Esophagus squamous epithelium (tissue), 5 donors: Measurements from ENCODE around the gene SPO11. TPM values are rescaled to one million over a fixed set of nuclear protein-coding genes. Genes with fewer than 3 reads are reported as not detected.

Source experiments
- DNase-seq: peaks from one replicate; lab custom pipeline; 2025; lab: John Stamatoyannopoulos, UW
- H3K27ac ChIP-seq, 4 donors: fragments of 200-600 bp; sonication (generic); one replicate each; pipeline ENCODE4 v1.5.1; 2016 to 2019; ENCODE audit warnings: mild to moderate bottlenecking in 1 of 4
- H3K27me3 ChIP-seq, 4 donors: fragments of 200-600 bp; sonication (generic); 1 replicate in 3 of 4; 2 replicates in 1 of 4; pipeline versions ENCODE4 v1.5.1 to v1.6.0; 2017 to 2021; ENCODE audit warnings: antibody characterized with exemption in 1 of 4
- H3K36me3 ChIP-seq, 3 donors: fragments of 200-600 bp; sonication (generic); one replicate each; pipeline ENCODE4 v1.5.1; 2016 to 2019
- H3K4me1 ChIP-seq, 3 donors: fragments of 200-600 bp; sonication (generic); one replicate each; pipeline ENCODE4 v1.5.1; 2017 to 2019
- H3K4me3 ChIP-seq, 4 donors: fragments of 200-600 bp; sonication (generic); 1 replicate in 3 of 4; 2 replicates in 1 of 4; pipeline ENCODE4 v1.5.1; 2016 to 2019; ENCODE audit warnings: mild to moderate bottlenecking in 2 of 4, moderate library complexity in 1 of 4
- H3K9me3 ChIP-seq, 3 donors: fragments of 200-600 bp; sonication (generic); one replicate each; pipeline ENCODE4 v1.5.1; 2016 to 2019
- POLR2A ChIP-seq, 4 donors: fragments of 450-650 bp; IDR thresholded peaks; one replicate each; pipeline ENCODE4 v1.6.1; 2017; ENCODE audit warnings: antibody characterized with exemption in 4 of 4, mild to moderate bottlenecking in 4 of 4, moderate library complexity in 3 of 4
- WGBS, 2 donors: methylation state at CpG; one replicate each; pipeline ENCODE4 v1.1.5; 2018; 5-methylcytosine and 5-hydroxymethylcytosine counted together
- intact Hi-C: fragments of 100-400 bp; cut with DNase I; formaldehyde crosslinking; loops from one replicate; pipeline ENCODE4 v1.15.0; 2022
- total RNA-seq, 4 donors: library from RNA; depleted of rRNA; stranded (reverse); fragments of >200 nt; gene quantifications; one replicate each; pipeline ENCODE4 v1.1.0, GENCODE V29; 2016
- TF ChIP-seq, protein P1 (sequence below), 6 experiments: fragments of 450-650 bp in 4 of 6; fragments of 200-600 bp in 2 of 6; sonication (generic) in 2 of 6; IDR thresholded peaks; one replicate each; pipeline ENCODE4 v1.5.1; 2016 to 2019; ENCODE audit warnings: antibody characterized with exemption in 6 of 6, mild to moderate bottlenecking in 4 of 6, moderate library complexity in 4 of 6
- donor health status: DM: yes; HTN: yes; CAD: no.

Gene SPO11
- total RNA-seq, 4 donors from 2014 or later = not detected

DNA sequence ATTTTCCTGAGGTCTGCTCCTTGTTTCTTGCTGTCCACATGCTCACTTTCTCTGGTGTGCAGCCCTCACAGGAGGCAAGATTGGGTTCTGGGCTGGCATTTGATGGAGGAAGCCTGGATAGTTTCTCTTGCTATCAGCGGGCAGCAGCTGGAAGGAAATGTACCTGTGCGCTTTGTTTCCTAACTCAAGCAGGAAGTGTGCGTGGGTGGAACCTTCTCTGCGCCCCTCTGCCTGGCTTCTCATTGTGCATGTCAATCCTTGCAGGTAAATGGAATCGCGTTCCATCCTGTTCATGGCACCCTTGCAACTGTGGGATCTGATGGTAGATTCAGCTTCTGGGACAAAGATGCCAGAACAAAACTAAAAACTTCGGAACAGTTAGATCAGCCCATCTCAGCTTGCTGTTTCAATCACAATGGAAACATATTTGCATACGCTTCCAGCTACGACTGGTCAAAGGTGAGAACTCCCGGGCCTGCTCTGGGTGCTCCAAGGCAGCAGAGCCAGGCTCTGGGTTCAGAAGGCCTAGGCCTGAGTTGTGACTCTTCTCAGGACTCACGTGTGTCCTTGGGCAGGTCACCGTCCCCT, 44.8 kb downstream of the SPO11 start:
- Histone ChIP-seq H3K27me3 (no peaks in the 10 kb centered on the region), H3K36me3 (peaks cover 0 to 74% (median 16%) of the 10 kb centered on the region in 3 donors), H3K9me3 (no peaks in the 10 kb centered on the region), H3K4me1 (no peaks in the 10 kb centered on the region), H3K4me3 (no peak overlapping the region), H3K27ac (peak overlapping the region in 1 of 4 donors; percentile 65)
- intact Hi-C loops = no loop called here
- DNase-seq = no peak
- 56 to 81% methylated on average over 6 to 10 of the region's 12 CpGs for WGBS, 2 donors
- TF ChIP-seq POLR2A (IDR thresholded peaks at IDR 0.05) = no peak
- TF ChIP-seq, protein P1, sequence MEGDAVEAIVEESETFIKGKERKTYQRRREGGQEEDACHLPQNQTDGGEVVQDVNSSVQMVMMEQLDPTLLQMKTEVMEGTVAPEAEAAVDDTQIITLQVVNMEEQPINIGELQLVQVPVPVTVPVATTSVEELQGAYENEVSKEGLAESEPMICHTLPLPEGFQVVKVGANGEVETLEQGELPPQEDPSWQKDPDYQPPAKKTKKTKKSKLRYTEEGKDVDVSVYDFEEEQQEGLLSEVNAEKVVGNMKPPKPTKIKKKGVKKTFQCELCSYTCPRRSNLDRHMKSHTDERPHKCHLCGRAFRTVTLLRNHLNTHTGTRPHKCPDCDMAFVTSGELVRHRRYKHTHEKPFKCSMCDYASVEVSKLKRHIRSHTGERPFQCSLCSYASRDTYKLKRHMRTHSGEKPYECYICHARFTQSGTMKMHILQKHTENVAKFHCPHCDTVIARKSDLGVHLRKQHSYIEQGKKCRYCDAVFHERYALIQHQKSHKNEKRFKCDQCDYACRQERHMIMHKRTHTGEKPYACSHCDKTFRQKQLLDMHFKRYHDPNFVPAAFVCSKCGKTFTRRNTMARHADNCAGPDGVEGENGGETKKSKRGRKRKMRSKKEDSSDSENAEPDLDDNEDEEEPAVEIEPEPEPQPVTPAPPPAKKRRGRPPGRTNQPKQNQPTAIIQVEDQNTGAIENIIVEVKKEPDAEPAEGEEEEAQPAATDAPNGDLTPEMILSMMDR (IDR thresholded peaks at IDR 0.05) = no peak

DNA sequence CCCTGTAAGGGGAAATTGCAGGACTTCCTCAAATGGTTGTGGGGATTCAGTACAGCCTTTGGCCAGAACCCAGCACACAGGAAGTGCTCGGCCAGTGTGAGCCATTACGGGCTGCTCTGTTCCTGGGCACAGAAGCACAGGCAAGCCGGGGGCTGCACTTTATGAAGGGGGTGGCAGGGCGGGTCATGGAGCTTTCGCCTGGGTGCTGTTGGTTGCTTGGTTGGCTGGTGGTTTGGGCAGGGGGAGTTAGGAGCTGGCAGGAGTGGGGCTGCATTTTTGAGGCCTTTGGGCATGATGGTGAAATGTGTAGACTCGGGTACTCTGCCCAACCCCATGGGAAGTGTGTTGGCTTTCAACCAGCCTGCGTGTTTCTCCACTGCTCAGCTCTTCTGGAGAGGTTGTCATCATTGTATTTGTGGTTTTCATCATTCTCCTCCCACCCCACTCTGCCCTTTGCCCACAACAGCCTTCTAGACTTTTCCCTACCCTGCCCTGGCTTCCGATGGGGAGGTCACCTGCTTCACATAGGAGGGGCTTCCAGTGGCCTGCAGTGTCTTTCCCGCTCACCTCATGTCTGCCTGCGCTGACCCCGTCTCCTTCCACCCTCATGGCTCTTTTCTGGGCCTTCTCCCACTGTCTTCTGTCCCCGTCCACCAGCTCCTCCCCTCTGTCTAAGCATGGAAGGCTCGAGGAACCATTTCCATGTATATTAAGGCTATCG, 45.5 kb downstream of the SPO11 start:
- DNase-seq = no peak
- Histone ChIP-seq H3K4me1 (no peaks in the 10 kb centered on the region), H3K27ac (peak overlapping the region; percentile 1 to 65 (median 30)), H3K36me3 (peaks cover 3 to 67% (median 10%) of the 10 kb centered on the region in 3 donors), H3K4me3 (peak overlapping the region in 1 of 4 donors; percentile 8), H3K9me3 (no peaks in the 10 kb centered on the region), H3K27me3 (no peaks in the 10 kb centered on the region)
- WGBS, 2 donors = 83% methylated on average over 9 to 12 of the region's 14 CpGs
- intact Hi-C loops = no loop called here
- TF ChIP-seq POLR2A (IDR thresholded peaks at IDR 0.05) = no peak
- TF ChIP-seq, protein P1 (IDR thresholded peaks at IDR 0.05) = no peak

DNA sequence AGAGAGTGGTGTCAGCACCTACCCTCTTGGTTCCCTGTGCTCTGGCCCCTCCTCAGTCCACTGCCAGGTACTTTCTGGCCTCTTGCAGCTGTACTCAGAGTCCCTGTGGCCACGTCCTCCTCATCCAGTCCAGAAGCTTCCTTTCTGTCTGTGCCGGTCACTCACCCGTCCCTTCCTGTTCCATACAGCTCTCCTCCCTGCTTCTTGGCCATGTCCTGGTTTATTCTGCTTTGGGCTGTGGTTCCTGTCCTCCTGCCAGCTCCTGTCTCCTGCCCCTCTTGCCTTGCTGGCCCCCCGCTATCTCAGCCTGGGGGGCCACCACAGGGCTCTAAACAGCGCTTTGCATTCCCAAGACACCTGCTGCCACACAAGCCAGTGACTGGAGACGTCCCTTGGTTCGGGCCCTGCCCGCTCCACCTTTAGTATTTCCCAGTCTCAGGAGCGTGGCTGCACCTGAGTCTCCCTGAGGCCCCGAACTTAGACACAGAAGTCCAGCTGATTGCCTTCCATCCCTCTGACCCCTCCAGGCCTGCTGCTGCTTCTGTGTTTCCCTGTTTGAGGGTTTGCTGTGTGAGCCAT, 46.1 kb downstream of the SPO11 start:
- Histone ChIP-seq H3K27ac (peak overlapping the region; percentile 1 to 65 (median 30)), H3K9me3 (no peaks in the 10 kb centered on the region), H3K27me3 (no peaks in the 10 kb centered on the region), H3K4me1 (no peaks in the 10 kb centered on the region), H3K36me3 (peaks cover 4 to 60% (median 10%) of the 10 kb centered on the region in 3 donors), H3K4me3 (peak overlapping the region in 1 of 4 donors; percentile 8)
- DNase-seq = no peak
- no peak for TF ChIP-seq POLR2A (IDR thresholded peaks at IDR 0.05)
- TF ChIP-seq, protein P1 (IDR thresholded peaks at IDR 0.05) = no peak
- intact Hi-C loops = no loop called here
- WGBS, 2 donors = 87 to 89% methylated on average over 9 to 10 of the region's 10 CpGs

DNA sequence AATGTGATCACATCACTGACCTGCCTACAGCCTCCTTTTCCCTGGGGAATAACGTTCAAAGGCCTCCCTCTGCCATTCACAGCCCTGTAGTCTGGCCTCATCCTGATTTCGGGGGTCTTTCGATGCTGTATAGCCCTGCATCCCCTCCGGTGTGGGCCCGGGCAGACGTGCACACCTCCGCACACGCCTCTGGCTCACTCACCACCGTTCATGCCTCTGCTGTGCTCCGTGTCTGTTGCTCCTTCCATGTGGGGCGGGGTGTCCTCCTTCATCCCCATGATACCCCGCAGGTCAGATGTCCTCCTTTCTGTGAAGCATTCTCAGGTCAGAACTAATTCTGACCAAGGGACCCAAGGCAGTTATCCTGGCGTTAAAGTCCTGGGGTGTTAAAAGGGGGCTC, 47.7 kb downstream of the SPO11 start:
- Histone ChIP-seq H3K36me3 (peaks cover 0 to 52% (median 15%) of the 10 kb centered on the region in 3 donors), H3K27me3 (no peaks in the 10 kb centered on the region), H3K4me1 (no peaks in the 10 kb centered on the region), H3K9me3 (no peaks in the 10 kb centered on the region), H3K4me3 (no peak overlapping the region), H3K27ac (no peak overlapping the region)
- intact Hi-C loops = no loop called here
- 84 to 85% methylated on average over 12 to 13 of the region's 13 CpGs for WGBS, 2 donors
- TF ChIP-seq, protein P1 (IDR thresholded peaks at IDR 0.05) = no peak
- no peak for TF ChIP-seq POLR2A (IDR thresholded peaks at IDR 0.05)
- DNase-seq = no peak

DNA sequence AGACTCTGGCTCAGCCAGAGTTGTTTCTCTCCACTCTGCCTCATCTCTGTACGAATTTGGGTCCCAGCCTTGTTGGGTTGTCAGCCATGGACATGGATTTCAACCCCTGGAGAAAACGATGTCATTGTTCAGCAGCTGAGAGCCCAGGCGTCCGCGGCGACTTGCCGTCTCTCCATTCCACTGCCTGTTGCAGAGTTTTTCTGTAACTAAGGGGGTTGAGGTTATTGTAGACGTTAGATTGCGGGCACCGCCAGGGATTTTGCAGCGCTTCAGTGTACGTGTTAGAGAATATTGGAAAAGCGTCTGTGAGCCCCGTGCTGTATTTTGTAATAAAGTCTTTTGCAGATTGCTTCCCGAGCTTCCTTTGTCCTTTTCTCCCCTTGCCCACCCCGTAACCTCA, 48.5 kb downstream of the SPO11 start:
- no peak for DNase-seq
- Histone ChIP-seq H3K9me3 (no peaks in the 10 kb centered on the region), H3K27me3 (no peaks in the 10 kb centered on the region), H3K4me3 (no peak overlapping the region), H3K36me3 (peaks cover 0 to 48% (median 15%) of the 10 kb centered on the region in 3 donors), H3K27ac (no peak overlapping the region), H3K4me1 (no peaks in the 10 kb centered on the region)
- 85 to 89% methylated on average over 14 to 16 of the region's 16 CpGs for WGBS, 2 donors
- TF ChIP-seq POLR2A (IDR thresholded peaks at IDR 0.05) = no peak
- TF ChIP-seq, protein P1 (IDR thresholded peaks at IDR 0.05) = no peak
- intact Hi-C loops = no loop called here
